Ramos (cell line): ENCODE results near the gene CDX2.
"Not testable (repeated sequence)": the region's sequence is repeated elsewhere in the genome, so short reads cannot be mapped to it uniquely, and the experiment has no call there.

Experiments
- in situ Hi-C: fragments of 300-500 bp; cut with MboI; formaldehyde crosslinking; loops from one replicate; pipeline ENCODE4 v1.14.3; 2022; ENCODE audit warnings: low sequenced_read_pairs; ENCODE audit not compliant: unreplicated experiment

The CDX2 gene

GRCh38 chr13:27969082-27969865 is at the start of gene CDX2:
TSS of gene CDX2 (minus strand) at chr13:27969315. CDS start at chr13:27969006, 309 bp downstream.
- in situ Hi-C loops = no loop called here

GRCh38 chr13:28014301-28014700 is 45.2 kb upstream of the CDX2 start:
- in situ Hi-C loops = no loop called here

GRCh38 chr13:28013482-28013881 is 44.4 kb upstream of the CDX2 start:
- in situ Hi-C loops = no loop called here

GRCh38 chr13:28012896-28013295 is 43.8 kb upstream of the CDX2 start:
- in situ Hi-C loops = no loop called here

- in situ Hi-C loops = no loop called here
These were observed 43.3 kb upstream of the CDX2 start for GRCh38 chr13:28012383-28012782.

GRCh38 chr13:28010046-28010445 is 40.9 kb upstream of the CDX2 start:
- in situ Hi-C loops = no loop called here

GRCh38 chr13:28005016-28005415 is 35.9 kb upstream of the CDX2 start:
- in situ Hi-C loops = not testable (repeated sequence)

- in situ Hi-C loops = no loop called here
These were observed 34.0 kb upstream of the CDX2 start for GRCh38 chr13:28002886-28003698.

- in situ Hi-C loops = no loop called here
These were observed 32.8 kb upstream of the CDX2 start for GRCh38 chr13:28001837-28002473.

GRCh38 chr13:28001049-28001448 is 31.9 kb upstream of the CDX2 start:
- in situ Hi-C loops = no loop called here

- in situ Hi-C loops = no loop called here
These were observed 31.5 kb upstream of the CDX2 start for GRCh38 chr13:28000567-28000966.

- in situ Hi-C loops = no loop called here
These were observed 28.9 kb upstream of the CDX2 start for GRCh38 chr13:27997904-27998522.

GRCh38 chr13:27991881-27992280 is 22.8 kb upstream of the CDX2 start:
- in situ Hi-C loops = no loop called here

GRCh38 chr13:27988520-27988919 is 19.4 kb upstream of the CDX2 start, which contains the start of gene URAD:
TSS of gene URAD (minus strand) at chr13:27988693. CDS start at chr13:27988637, 56 bp downstream.
- in situ Hi-C loops = loop anchor here (10.0 kb wide), 2 partner anchors 154 to 614 kb away; no protein-coding TSS in a partner anchor

GRCh38 chr13:27985600-27985999 is 16.5 kb upstream of the CDX2 start:
- in situ Hi-C loops = loop anchor here (10.0 kb wide), 2 partner anchors 151 to 611 kb away; no protein-coding TSS in a partner anchor

GRCh38 chr13:27982361-27982760 is 13.2 kb upstream of the CDX2 start:
- in situ Hi-C loops = loop anchor here (10.0 kb wide), 2 partner anchors 148 to 608 kb away; no protein-coding TSS in a partner anchor

- in situ Hi-C loops = loop anchor here (10.0 kb wide), 2 partner anchors 146 to 606 kb away; no protein-coding TSS in a partner anchor
These were observed 12.0 kb upstream of the CDX2 start for GRCh38 chr13:27981006-27981708.

GRCh38 chr13:27980280-27980998 is 11.3 kb upstream of the CDX2 start:
- in situ Hi-C loops = loop anchor here (10.0 kb wide), 2 partner anchors 146 to 606 kb away; no protein-coding TSS in a partner anchor
